RPMI8226 (cell line): Measurements from ENCODE around the gene MPPED2.
A peak's percentile ranks its signal among the peaks of the same experiment; 100 is the strongest.

Source experiments
- DNase-seq: peaks from one replicate; pipeline ENCODE4 v3.0.0-alpha.2; 2015

The MPPED2 gene

GRCh38 chr11:30586251-30587144, at the start of gene MPPED2:
MPPED2 (minus strand) TSS chr11:30586353; CDS start chr11:30580373, 5,980 bp downstream.
- DNase-seq, result peak; percentile 36

GRCh38 chr11:30635401-30635989, 49.3 kb upstream of the MPPED2 start:
- DNase-seq, result no peak

DNA sequence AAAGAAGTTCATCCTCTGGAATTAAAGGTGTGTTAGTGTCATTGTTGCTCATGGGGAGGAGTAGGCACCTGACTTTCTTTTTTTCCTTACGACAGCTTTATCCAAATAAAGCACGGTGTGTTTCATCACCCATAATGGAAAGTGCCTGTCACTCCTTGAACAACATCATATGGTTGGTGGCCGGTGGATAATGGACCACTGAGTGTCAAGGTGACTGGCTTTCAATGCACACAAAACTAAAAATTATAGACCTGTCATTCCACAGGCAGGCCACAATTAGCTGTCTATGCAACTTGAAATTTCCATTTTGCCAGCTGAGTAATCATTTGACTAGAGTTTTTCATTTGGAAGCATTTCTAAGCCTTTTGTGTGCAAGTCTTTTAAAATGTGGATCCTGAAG, 45.0 kb upstream of the MPPED2 start:
- no peak for DNase-seq

DNA sequence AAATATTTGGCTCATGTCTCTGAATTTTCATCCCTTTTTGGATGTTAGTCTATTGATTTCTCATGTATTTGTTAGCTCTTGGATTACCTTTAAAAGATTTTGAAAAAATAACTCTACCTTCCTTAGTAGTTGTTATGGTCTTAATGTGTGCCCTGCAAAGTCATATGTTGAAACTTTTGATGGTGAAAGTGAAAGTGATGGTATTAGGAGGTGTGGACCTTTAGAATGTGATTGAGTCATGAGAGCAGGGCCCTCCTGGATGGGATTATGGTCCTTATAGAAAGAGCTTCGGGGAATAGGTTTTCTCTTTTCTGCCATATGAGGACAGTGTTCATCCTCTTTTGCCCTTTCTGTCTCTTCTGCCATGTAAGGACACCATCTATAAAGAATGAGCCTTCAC, 33.6 kb upstream of the MPPED2 start:
- no peak for DNase-seq

DNA sequence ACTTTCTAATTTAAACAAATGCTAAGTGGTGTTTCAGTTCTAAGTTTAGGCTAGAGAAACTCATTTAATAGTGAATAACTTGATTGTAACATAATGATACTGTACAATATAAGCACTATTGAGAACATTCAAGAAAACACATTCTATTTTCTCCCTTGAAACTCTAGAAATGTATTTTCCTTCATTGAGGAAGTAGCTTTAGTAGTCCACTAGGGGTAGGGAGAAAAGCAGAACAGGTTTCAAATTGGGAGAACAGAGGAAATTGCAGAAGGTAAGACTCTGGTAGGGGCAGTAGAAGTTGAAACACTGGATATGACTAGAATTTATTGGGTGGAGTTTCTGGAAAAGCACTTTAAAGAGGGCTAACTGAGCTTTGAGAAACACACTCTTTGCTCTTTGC, 31.6 kb upstream of the MPPED2 start:
- DNase-seq, result no peak

DNA sequence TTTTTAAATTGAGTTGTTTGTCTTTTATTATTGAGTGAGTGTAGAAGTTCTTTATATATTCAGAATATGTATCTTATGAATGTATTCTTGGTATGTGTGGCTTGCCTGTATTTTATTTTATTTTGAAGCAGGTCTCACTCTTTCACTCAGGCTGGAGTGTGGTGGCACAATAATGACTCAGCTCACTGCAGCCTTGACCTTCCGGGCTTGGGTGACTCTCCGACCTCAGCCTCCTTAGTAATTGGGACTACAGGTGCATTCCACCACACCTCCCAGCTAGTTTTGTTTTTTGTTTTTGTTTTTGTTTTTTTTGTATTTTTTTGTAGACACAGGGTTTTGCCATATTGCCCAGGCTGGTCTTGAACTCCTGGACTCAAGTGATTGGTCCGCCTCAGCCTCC, 24.5 kb upstream of the MPPED2 start:
- no peak for DNase-seq

DNA sequence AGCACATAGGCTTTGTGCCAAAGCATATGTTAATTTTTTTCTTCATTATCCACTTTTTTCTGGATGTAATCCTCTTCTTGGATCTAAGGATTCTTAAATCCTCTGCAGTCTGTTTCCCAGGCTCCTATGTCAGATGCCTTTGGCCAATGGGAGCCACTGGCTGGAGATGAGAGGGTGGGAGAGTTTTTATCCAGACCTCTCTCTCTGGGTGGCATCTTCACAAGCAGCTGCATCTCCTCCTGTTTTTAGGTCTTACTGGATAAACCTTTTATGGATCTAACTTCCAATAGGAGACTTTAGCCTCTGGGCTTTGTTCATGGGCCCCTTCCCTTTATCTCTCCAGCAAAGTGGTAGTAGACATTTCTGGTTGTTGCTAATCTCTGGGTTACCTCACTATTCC, 22.4 kb upstream of the MPPED2 start:
- DNase-seq, result no peak

GRCh38 chr11:30605036-30605605, 19.0 kb upstream of the MPPED2 start:
- no peak for DNase-seq

GRCh38 chr11:30603357-30603756, 17.2 kb upstream of the MPPED2 start:
- DNase-seq, result no peak

GRCh38 chr11:30596832-30597231, 10.7 kb upstream of the MPPED2 start:
- DNase-seq, result no peak

DNA sequence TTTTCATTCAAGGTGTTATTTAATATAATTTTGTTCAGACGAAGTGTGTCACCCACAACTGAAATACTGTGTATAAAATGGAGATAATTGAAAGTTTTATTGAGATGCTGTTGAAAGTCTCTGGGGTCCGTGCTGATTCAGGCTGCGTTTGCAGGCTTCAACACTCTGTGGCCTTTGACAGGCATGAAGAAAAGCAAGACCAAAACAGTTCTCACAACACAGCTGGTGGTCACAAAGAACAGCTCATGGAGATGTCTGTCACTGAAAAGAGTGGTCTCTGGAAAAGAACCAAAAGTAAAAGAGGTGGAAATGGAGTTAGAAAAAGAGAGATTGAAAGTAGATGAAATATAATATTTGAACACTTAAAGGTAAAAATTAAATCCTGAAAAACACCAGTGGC, 9.8 kb upstream of the MPPED2 start:
- DNase-seq, result no peak

DNA sequence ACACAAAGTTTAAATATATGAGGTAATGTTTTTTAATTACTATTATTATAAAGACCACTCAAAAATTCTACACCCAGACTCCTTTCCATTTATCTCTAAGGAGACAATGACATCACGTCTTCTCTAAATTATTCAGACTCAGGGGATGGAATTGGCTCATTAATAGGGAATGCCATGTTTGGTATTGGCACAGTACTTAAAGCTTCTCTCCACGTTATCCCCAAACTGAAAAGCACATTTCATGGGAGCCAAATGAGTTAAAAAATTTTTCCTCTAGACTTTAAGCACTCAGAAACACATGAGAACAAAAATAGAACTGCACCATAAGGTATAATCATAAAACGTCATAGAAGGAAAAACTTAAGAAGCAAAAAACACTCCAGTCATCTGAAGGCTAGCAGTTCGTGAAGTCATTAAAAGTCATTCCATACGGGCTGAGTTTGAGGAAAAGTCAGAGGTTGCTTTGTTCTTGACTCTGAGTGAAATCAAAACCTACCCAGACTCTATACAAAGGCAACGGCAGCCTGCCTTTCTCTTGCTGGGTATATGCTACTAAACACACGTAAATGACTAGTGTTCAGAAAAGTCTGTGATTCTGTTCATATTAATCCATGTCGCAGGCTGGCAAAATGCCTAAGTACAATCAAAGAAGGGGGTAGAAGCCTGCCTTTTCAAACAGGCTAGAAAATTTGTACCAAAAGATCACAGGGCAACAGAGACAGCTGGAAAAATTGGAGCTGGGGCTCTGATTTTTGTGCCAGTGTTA, 8.7 kb upstream of the MPPED2 start:
- DNase-seq, result no peak

- no peak for DNase-seq
Measured at GRCh38 chr11:30587269-30587812, 1.2 kb upstream of the MPPED2 start.

GRCh38 chr11:30585892-30586250, 282 bp downstream of the MPPED2 start:
- DNase-seq, result peak; percentile 6

- peak; percentile 7 for DNase-seq
Measured at GRCh38 chr11:30585125-30585891, 845 bp downstream of the MPPED2 start.

DNA sequence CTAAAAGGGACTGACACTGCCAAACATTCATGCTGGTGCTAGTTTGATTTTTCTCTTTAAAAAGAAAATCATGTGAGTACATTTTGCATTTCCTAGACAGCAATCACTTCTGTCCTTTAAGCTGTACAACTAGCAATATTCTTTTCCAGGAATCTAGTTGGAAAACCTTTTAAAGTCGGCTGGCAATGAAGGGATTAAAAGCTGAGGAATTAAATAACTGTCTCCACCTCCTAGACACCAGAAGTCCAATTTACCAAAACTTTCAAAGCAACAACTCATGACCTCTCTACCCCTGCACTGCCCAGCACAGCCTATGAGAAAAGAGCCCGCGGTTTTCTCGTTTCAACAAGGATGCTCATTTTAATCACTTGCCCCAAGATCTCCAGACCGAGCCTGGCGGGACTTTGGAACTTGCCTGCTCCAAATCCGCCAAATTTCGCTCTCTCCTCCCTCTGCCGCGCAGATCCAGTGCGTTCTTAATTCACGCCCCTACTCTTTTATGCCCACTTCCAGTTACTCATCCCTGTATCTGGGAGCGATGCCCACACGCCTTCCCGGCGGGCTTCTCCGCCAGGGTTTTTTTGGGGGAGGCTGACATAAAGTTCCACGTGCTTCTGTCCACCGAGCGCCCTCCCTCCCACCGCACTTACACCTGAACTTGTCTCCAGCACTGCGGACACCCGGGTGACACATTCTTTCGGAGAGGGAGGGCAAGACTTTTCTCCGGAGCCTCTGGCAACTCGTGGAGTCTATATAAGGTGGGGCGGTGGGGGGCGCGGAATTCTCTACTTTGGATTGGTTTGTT, 2.5 kb downstream of the MPPED2 start:
- DNase-seq, result no peak

DNA sequence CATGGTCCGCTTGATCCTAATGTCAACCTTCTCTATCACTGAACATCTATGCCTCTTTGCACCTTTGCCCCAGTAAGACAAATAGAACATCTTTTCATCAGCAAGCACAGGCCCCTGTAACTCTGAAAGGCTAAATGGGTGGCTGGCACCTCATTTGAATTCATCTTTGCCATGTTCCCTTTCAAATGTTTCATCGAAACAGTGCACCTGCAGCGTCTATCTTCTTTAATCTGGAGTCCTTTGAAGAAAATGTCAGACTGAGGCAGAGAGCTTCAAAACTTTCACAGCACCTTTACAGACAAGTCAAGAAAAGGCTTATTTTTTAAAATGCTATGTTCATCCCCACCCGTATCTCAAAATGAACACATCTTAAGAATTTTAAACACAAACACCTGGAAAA, 3.4 kb downstream of the MPPED2 start:
- no peak for DNase-seq

DNA sequence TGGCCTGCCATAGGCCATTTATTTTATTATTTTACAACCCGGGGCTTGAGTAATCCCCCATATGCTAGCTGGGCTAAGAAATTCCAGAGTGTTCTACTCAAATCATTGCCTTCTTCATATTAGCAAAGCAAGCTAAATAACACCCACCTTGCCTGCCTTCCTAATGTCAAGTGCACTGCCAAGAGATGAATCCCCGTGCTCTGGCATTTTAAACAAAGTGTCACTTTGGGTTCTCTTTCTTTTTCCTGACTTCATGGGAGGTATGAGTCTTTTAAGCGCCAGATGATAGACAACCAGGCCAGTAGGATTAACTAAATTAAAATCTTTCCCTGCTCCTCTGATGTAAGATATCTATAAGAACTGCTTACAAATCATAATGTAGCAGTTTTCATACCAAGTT, 4.5 kb downstream of the MPPED2 start:
- DNase-seq, result no peak

DNA sequence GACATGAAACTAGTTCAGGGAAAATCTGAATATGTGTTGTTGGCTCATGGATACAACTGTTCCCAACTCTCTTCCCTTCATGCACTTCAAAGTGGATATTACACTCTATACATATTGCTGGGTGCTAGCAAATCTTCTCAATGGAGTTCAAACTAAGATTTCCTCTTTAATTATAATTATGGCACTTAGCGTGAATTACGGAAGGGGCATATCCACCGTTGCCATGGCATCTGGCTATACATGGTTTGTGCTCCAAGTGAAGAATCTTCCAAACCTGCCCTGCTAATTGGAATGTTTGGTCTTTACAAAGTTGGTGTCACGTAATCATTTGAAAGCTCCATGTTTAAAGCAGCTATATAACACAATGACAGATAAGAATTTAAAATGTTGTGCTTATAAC, 5.6 kb downstream of the MPPED2 start:
- no peak for DNase-seq

- no peak for DNase-seq
Measured at GRCh38 chr11:30579415-30580175, 6.6 kb downstream of the MPPED2 start.

GRCh38 chr11:30578406-30578805, 7.7 kb downstream of the MPPED2 start:
- no peak for DNase-seq
